GM21390 (cell line): ENCODE measurements around the gene EMC9.
"Not testable (repeated sequence)": the region's sequence is repeated elsewhere in the genome, so short reads cannot be mapped to it uniquely, and the experiment has no call there.

Experiments
- ATAC-seq: cut with Tn5 transposase; IDR thresholded peaks from one replicate; pipeline ENCODE4 v1.9.1; 2021; ENCODE audit not compliant: unreplicated experiment

Gene EMC9

DNA sequence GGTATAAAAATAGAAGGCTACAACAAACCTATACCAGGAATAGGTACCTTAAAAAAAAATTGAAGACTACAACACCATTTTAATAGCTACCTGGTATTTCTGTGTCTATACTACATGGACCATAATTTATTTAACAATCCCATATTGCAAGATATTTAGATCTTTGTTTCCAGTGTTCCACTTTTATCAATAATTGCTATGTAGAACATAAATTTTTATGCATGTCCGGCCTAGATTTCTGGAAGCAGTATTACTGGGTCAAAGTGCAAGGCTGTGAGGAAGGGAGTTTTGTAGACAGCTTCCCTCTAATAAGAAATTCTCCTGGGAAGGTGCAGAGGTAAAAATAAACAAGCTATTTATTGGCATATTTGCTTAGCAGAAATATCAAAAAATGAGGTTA is 30.9 kb downstream of the EMC9 start:
- ATAC-seq: no peak

DNA sequence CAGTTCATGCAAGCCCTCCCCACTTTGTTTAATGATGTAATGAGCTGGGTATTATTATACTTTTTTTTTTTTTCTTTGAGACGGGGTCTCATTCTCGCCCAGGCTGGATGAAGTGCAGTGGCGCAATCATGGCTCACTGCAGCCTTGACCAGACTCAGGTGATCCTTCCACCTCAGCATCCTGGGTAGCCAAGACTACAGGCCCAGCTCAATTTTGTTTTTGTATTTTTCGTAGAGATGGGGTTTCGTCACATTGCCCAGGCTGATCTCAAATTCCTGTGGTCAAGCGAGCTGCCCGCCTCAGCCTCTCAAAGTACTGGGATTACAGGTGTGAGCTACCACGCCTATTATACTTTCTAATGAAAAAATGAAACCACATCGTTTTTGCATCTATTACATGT is 31.3 kb downstream of the EMC9 start:
- no peak for ATAC-seq

DNA sequence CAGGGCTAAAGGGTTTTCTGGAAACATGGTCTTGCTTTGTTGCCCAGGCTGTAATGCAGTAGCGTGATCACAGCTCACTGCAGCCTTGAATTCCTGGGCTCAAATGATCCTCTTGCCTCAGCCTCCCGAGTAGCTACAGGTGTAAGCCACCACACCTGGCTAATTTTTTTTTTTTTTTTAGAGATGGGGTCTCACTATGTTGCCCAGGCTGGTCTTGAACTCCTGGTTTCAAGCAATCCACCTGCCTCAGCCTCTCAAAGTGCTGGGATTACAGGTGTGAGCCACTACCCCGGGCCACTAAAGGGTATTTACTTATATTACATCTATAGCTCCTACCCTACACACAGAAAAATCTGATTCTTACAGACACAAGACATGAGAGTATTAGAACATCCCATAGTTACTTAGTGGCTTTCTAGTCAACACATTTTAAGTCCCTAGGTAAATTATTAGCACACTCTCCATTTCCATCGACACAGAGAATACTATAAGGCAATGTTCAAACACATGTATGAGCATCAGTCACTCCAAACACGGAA is 33.0 kb downstream of the EMC9 start:
- peak; percentile 34 for ATAC-seq

DNA sequence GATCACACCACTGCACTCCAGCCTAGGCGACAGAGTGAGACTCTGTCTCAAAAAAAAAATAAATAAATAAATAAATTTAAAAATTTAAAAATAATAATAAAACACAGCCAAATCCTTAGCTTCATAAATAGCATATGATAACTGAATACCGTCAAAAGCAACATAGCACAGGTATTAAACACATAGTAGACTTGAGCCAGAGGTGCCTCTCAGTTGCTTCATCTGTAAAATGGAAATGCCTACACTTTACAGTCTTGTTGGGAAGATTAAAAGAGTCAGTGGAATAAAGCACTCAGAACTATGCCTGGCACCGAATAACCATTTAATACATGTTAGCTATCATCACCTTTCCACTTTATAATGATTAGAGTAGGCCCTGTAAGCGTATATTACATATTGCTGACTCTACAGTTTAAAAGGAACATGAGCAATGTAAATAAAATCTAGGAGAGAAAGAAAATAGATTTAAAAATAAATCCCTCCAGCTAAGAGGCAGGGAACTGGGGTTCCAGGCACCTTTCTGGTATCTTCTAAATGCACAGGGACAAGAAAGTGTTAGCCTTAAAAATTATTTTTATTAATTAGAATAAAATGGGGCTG is 34.6 kb downstream of the EMC9 start:
- ATAC-seq: no peak

DNA sequence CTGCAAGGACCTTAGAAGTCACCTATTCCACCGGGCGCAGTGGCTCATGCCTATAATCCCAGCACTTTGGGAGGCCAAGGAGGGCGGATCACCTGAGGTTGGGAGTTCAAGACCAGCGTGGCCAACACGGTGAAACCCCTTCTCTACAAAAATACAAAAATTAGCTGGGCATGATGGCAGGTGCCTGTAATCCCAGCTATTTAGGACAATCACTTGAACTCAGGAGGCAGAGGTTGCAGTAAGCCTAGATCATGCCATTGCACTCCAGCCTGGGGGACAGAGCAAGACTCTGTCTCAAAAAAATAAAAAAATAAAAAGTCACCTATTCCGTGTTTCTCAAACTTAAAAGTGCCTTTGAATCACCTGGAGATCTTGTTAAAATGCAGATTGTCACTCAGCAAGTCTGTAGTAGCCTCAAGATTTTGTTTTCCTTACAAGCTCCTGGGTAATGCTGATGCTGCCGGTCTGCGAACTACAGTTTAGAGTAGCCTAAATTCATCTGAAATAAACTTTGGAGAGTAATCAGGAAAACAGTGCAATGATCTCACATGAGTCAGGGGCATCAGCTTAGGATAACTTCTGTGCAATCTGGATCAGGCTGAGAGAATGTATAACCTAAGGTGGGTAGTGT is 35.7 kb downstream of the EMC9 start:
- ATAC-seq: not testable (repeated sequence)

DNA sequence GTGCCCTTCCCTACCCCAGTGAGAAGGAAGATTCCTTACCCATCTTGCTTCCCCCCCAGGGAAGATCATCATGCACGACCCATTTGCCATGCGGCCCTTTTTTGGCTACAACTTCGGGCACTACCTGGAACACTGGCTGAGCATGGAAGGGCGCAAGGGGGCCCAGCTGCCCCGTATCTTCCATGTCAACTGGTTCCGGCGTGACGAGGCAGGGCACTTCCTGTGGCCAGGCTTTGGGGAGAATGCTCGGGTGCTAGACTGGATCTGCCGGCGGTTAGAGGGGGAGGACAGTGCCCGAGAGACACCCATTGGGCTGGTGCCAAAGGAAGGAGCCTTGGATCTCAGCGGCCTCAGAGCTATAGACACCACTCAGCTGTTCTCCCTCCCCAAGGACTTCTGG is 37.9 kb downstream of the EMC9 start:
- ATAC-seq: no peak

DNA sequence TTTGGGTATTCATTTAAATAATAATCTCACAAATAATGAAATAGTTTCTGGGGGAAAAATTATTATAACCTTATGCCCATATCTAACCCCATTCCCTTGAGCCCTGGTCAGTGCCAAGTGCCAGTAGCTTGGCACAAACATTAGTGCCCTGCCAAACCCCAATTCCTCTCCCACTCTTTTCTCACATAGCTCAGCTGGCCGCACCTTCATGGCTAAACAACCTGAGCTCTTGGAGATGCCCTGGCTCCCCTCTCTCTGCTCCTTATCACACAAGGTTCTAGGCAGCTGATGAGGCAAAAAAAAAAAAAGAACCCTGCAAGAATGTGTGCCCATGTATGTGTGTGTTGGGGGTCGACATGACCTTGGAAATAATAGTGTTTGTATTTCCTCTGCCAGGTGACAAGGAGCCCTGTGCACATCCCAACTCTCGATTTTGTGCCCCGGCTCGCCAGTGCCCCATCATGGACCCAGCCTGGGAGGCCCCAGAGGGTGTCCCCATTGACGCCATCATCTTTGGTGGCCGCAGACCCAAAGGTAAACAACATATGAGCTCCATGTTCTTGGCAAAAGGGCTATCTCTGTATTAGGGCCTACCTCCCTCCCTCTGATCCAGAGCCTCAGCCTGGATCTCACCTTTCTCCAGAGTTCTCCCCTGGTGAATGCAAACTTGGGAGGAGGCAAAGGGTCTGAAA is 38.9 kb downstream of the EMC9 start:
- no peak for ATAC-seq

DNA sequence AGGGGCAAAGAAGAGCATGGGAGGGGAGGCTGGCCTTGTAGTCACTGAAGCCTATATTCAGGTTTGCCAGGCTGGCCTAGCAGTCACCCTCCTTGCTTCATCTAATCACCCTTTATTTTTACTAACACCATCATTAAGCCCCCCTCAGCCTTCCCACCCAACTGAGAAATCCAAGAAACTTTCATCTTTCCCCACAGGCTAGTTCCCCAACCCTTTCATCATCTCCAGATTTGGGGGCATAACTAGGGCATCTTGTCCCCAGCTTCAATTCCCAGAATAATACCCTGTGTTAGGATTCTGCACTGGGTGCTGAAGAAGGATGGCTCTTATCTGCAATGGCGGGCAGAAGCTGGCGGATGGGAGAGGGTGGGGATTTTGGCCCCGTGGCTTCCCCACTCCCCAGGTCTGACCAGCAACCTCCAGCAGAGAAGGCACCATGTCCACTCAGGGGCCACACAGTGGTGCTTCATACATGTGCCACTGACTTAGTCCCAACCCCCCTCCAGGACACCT is 40.4 kb downstream of the EMC9 start:
- no peak for ATAC-seq

DNA sequence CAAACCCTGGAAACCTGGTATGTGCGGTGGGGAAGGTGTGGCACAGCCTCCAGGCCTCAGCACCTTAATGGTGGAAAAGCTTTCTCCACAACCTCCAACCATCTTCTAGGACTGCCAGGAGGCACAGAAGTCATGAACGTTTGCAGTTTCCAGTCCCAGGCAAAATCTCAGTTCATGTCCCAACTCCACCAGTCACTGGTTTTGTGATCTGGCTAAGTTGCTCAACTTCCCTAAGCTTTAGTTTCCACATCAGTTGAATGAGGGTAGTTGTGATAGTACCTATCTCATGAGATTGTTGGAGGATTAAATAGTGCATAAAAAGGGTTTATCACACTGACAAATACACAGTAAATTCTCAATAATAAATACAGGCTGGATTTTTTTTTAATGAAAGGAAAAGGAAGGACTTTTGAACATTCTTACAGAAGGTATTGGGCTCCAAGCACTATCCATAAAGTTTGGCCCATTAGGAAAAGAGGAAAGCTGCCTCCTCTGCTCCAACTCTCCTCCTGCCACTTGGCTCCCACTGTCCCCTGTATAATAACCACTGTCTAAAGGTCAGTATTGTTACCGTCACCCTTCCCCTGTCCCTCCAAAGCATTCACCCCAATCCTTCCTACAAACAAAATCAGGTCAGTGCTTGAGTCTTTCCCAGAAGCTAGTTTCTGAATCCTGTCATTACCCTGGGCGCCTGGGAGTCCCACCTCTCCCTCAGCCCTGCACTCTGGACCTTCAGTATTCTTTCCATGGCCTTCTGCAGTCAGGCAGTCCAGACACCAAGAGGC is 41.0 kb downstream of the EMC9 start:
- ATAC-seq: no peak

DNA sequence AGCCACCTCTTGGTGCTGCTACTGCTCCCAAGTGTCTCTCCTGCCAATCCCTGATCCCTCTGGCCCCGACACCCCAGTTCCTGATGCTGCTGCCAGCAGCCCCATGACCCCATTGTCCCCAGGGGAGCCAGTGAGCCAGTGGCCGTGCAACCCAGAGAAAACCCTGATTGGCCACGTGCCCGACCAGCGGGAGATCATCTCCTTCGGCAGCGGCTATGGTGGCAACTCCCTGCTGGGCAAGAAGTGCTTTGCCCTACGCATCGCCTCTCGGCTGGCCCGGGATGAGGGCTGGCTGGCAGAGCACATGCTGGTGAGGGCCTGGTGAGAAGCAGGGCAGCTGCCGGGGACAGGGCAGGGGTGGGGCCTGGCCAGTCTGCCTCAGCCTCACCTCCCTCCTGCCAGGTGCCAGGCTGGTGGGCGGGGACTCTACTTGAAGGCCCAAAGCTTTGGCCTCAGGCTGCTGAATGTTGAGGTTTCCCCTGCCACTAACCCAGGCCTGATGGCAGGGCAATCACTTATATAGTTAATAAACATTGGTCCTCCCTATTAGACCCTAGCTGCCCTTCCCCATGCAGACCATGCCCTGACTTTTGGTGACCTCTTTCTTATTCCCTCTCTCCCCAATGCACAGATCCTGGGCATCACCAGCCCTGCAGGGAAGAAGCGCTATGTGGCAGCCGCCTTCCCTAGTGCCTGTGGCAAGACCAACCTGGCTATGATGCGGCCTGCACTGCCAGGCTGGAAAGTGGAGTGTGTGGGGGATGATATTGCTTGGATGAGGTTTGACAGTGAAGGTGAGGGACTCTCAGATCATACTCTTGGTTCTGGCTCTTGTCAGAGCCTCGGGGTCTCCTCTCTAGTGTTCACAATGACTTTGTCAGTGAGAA is 42.2 kb downstream of the EMC9 start:
- ATAC-seq: no peak

DNA sequence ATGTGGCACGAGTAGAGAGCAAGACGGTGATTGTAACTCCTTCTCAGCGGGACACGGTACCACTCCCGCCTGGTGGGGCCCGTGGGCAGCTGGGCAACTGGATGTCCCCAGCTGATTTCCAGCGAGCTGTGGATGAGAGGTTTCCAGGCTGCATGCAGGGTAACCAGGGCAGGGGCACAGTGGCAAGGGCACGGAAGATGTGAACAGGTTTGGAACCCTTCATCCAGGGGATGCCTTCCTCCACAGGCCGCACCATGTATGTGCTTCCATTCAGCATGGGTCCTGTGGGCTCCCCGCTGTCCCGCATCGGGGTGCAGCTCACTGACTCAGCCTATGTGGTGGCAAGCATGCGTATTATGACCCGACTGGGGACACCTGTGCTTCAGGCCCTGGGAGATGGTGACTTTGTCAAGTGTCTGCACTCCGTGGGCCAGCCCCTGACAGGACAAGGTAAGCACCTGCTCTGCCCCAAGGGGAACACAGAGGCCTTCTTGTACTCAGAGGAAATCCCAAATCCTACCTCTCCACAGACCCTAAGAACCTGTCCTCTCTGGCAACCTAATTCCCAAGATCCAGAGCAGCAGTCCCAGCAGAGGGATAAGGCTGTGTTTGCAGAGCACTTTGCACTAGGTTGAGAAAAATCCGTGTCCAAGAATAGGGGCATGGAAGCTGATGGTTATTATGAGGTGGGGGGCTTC is 43.0 kb downstream of the EMC9 start:
- ATAC-seq: no peak

DNA sequence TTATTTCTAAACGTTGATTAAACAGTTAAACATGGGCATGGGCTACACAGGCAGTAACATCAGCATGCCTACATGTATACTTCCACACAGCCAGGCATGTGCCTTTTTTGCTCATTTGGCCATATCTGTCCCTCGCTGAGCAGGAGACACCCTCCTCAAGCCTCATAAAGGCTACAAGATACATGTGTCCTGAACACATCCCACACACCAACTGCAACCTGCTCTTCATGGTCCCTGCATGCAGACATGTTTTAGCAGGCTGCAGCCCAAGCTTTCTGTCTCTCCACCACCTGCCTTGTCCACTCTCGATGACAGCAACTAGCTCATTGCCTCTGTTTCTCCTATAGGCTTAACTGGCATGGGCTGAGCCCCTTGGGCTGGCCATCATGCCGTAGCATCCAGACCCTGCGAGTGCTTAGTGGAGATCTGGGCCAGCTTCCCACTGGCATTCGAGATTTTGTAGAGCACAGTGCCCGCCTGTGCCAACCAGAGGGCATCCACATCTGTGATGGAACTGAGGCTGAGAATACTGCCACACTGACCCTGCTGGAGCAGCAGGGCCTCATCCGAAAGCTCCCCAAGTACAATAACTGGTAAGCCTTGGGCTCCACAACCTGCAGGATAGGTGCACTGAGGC is 44.7 kb downstream of the EMC9 start:
- no peak for ATAC-seq

DNA sequence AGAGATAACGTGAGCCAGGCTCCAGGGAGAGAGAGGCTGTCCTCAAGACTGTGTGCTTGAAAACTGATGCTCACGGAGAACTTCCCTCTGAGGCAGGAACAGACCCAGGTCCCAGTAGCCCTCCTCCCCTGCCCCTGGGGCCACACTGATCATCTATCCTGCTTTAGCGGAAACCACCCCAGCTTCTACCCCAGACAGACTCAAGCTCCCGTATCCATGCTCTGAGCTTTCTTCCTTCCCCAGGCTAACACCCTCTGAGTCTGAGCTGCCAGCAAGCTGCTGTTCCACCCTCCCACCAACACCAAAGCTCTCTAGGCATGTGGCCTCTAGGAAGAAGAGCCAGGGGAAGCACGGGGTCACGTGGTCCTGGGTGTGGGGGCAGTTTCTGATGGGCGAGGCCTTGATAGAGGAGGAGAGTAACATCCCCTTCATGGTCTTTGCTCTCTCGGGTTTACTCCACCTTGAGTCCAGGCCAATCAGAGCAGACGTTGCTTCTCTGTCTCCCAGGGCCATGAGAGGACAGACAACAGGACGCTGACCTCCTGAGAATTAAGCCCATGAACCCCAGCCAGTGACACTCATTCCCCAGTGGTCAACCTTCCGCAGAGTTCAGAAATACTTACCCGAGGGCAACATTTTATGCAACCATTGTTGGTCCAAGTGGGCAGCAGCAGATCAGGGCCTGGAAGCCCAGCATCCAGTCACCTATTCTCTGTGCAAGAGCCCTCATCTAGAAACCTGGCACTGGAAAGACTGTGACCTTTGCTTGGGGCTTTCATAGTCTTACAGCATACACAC is 45.9 kb downstream of the EMC9 start:
- peak; percentile 66 for ATAC-seq

DNA sequence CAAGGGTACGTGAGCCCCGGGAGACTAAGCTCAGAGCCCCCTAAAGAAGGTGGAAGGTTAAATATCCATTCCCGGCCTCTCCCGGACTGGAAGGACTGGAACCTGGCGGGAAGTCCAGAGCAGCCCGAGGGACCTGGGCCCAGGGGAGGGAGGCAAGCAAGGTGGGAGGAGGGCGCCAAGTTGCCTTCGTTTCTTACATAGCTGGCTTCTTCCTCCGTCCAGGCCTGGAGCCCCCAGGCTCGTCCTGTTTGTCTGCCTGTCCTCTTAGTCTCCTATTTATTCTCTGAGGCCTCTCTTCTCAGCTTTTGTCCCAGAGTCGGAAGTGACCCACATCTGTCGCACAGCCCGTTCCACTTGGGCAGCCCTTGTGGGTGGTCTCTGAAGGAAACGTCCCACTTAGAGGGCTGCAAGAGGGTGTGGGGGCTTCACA is 46.5 kb downstream of the EMC9 start:
- no peak for ATAC-seq

DNA sequence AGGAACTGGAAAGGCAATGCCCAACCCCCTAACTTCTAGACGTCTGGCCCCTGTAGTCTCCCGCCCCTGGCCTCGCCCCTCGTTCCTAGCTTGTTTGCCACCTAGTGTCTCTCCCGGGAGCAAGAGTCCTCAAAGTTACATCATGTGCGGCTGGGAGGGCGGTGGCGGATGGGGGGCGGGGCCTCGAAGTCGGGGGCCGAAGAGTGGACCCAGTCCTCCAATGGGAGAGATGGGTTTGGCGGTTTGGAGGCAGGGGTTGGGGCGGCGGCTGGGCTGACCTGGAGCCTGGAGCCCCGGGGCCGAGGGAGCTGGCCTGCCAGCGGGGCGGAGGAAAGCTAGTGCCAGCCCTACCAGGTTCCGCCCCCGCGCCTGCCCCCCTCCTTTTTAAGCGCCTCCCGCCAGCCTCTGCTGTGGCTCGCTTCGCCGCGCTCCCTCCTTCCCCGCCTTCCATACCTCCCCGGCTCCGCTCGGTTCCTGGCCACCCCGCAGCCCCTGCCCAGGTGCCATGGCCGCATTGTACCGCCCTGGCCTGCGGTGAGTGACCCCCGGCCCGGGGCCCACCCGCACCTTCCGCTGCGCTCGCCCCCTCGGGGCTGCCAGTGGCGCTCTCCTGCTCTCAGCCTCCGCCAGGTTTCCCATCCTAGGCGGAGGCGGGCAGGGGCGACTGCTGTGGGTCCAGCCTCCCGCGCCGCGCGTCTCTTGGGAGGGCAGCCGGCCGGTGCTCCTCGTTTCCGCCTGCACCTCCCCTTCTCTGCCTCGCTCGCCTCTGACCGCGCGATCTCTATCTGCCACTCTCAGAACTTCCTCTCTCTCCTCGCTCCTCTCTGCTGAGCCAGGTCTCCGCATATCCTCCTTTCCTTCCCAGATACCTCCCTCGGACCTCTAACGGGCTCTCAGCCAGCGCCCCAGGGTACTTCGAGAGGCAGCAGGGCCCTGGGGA is 47.2 kb downstream of the EMC9 start, which contains the start of gene PCK2:
Gene PCK2, plus strand, starts transcription at position 411 of the 940 bp plus-strand sequence. Its CDS starts 95 bp downstream, at position 506.
- peak; percentile 46 for ATAC-seq

DNA sequence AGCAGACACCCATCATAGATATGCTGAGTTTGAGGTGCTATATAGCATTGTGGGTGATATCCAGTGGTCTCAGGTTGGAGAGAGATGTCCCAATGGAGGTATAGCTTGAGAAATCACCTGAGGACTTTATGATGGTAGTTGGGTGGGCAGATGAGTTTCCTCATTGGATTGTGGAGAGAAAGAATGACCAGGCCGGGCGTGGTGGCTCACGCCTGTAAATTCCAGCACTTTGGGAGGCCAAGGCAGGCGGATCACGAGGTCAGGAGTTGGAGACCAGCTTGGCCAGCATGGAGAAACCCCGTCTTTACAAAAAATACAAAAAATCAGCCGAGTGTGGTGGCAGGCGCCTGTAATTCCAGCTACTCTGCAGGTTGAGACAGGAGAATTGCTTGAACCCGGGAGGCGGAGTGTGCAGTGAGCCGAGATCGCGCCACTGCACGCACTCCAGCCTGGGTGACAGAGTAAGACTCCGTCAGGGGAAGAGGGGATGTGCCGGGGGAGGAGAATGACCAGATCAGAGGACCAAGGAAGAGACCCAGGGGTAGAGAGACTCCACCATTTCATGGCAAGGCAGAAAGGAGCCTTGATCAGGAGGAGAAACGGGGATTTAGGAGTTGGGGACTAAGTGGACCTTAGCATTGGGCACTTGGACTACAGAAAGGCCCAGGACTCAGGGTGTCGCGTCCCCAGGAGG is 48.0 kb downstream of the EMC9 start:
- no peak for ATAC-seq
